ENCODE results near the gene USP21.

The USP21 gene

GRCh38 chr1:161196111-161196510 lies 36.8 kb downstream of the USP21 start:
- Histone ChIP-seq H3K4me1 (no peaks in the 10 kb centered on the region), H3K79me2 (no peaks in the 10 kb centered on the region), H3K4me2 (ENCODE audit: low read length) (no peak overlapping the region), H3K9ac (no peak overlapping the region), H3K36me3 (ENCODE audit: control insufficient read depth, insufficient read depth, low read length) (no peaks in the 10 kb centered on the region), H3K27me3 (ENCODE audit: control insufficient read depth, insufficient read depth, low read length) (no peaks in the 10 kb centered on the region), H3K9me3 (ENCODE audit: control insufficient read depth, low read length) (no peaks in the 10 kb centered on the region), H3K27ac (peak overlapping the region; percentile 98), H3K4me3 (ENCODE audit: low read depth, low read length) (no peak overlapping the region), H2AFZ (no peak overlapping the region)
- TF ChIP-seq, protein P1, sequence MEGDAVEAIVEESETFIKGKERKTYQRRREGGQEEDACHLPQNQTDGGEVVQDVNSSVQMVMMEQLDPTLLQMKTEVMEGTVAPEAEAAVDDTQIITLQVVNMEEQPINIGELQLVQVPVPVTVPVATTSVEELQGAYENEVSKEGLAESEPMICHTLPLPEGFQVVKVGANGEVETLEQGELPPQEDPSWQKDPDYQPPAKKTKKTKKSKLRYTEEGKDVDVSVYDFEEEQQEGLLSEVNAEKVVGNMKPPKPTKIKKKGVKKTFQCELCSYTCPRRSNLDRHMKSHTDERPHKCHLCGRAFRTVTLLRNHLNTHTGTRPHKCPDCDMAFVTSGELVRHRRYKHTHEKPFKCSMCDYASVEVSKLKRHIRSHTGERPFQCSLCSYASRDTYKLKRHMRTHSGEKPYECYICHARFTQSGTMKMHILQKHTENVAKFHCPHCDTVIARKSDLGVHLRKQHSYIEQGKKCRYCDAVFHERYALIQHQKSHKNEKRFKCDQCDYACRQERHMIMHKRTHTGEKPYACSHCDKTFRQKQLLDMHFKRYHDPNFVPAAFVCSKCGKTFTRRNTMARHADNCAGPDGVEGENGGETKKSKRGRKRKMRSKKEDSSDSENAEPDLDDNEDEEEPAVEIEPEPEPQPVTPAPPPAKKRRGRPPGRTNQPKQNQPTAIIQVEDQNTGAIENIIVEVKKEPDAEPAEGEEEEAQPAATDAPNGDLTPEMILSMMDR (IDR thresholded peaks at IDR 0.05), result no peak

GRCh38 chr1:161196521-161197451 lies 37.5 kb downstream of the USP21 start:
- H3K4me3 ChIP-seq (ENCODE audit: low read depth, low read length), result no peak overlapping the region
- peak overlapping the region; percentile 98 for H3K27ac ChIP-seq
- H3K4me2 ChIP-seq (ENCODE audit: low read length), result no peak overlapping the region
- H3K4me1 ChIP-seq, result peaks cover under 1% of the 10 kb centered on the region
- H3K9me3 ChIP-seq (ENCODE audit: control insufficient read depth, low read length), result no peaks in the 10 kb centered on the region
- no peaks in the 10 kb centered on the region for H3K79me2 ChIP-seq
- no peaks in the 10 kb centered on the region for H3K27me3 ChIP-seq (ENCODE audit: control insufficient read depth, insufficient read depth, low read length)
- no peak overlapping the region for H3K9ac ChIP-seq
- H2AFZ ChIP-seq, result no peak overlapping the region
- H3K36me3 ChIP-seq (ENCODE audit: control insufficient read depth, insufficient read depth, low read length), result no peaks in the 10 kb centered on the region
- TF ChIP-seq, protein P1 (IDR thresholded peaks at IDR 0.05), result no peak

DNA sequence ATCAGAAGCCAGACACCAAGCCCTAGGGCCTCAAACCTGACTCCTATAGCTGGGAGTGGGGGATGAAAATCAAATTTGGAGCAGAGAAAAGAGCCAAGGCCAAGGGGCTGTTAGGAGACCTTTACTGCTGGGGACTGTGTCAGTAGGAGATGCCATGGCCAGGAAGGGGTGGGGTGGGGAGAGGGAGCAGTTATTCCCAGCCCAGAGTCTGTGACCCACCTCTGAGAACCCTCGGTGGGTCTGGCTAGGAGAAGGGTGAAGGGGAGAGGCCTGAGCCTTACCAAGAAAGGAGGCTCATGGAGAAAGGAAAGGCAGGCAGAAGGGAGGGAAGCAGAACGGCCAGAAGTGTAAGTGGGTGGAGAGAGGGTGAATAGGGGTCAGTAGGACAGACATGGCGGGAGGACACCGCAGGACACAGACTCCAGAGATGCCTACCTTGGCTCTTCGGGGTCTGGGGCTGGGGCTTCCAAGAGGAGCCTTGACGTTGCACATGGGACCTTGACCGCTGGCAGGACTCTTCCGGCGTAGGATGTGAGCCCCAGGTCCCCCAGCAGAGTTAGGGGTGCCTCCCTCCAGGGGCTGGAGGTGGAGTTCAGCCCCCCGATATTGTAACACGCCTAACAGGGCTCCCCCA lies 38.4 kb downstream of the USP21 start:
- Histone ChIP-seq H3K4me3 (ENCODE audit: low read depth, low read length) (no peak overlapping the region), H3K9me3 (ENCODE audit: control insufficient read depth, low read length) (no peaks in the 10 kb centered on the region), H3K9ac (no peak overlapping the region), H3K27ac (peak overlapping the region; percentile 98), H3K79me2 (peaks cover 2% of the 10 kb centered on the region), H2AFZ (no peak overlapping the region), H3K27me3 (ENCODE audit: control insufficient read depth, insufficient read depth, low read length) (no peaks in the 10 kb centered on the region), H3K4me2 (ENCODE audit: low read length) (peak overlapping the region; percentile 17), H3K4me1 (peaks cover 2% of the 10 kb centered on the region), H3K36me3 (ENCODE audit: control insufficient read depth, insufficient read depth, low read length) (no peaks in the 10 kb centered on the region)
- TF ChIP-seq, protein P1 (IDR thresholded peaks at IDR 0.05), result no peak

DNA sequence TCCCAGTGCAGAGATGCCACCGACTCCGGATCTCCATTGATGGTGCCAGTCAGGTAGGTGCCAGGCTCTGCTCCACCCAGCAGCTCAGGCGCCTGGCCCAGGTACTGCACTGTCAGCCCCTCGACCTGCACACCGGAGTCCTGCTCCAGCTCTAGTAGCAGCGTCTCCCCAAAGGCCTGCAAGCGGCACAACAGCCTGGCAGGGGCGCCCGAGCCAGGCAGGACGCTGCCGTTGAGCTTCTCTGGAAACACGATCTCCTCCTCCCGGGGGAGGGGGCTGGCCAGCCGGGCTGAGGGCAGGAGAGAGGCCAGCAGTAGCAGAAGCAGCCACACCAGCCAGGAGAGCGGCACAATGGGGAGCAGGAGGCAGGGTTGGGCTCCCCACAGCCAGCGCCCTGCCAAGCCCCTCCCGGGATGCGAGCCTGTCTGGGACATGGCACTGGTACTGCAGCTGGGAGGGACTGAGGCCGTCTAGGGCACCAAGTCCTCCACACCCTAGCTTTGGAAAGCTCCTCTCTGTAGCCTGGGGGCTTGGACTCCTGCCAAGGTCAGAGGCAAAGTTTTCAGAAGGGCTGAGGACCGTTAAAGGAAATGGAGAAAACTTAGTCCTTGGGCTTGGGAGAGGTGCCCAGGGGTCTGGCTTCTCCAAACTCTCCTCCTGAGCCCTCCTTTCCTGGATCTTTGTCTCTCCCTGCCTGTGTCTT lies 39.0 kb downstream of the USP21 start:
- peaks cover 9% of the 10 kb centered on the region for H3K79me2 ChIP-seq
- peak overlapping the region; percentile 23 for H3K4me3 ChIP-seq (ENCODE audit: low read depth, low read length)
- H3K4me1 ChIP-seq, result peaks cover 4% of the 10 kb centered on the region

More for the DNA sequence above, 39.0 kb downstream of the USP21 start:
- peak overlapping the region; percentile 17 for H3K4me2 ChIP-seq (ENCODE audit: low read length)
- peak overlapping the region; percentile 34 for H2AFZ ChIP-seq
- H3K9ac ChIP-seq, result no peak overlapping the region
- peak overlapping the region; percentile 98 for H3K27ac ChIP-seq
- H3K36me3 ChIP-seq (ENCODE audit: control insufficient read depth, insufficient read depth, low read length), result no peaks in the 10 kb centered on the region
- no peaks in the 10 kb centered on the region for H3K9me3 ChIP-seq (ENCODE audit: control insufficient read depth, low read length)
- no peaks in the 10 kb centered on the region for H3K27me3 ChIP-seq (ENCODE audit: control insufficient read depth, insufficient read depth, low read length)
- TF ChIP-seq, protein P1 (IDR thresholded peaks at IDR 0.05), result no peak

Data from parathyroid adenoma (tissue), 2 donors.